Tibial artery (tissue), 4 donors: Measurements from ENCODE around the gene PRKAG1.

ENCODE experiments used
- DNase-seq, 2 donors: peaks; one replicate each; pipeline ENCODE4 v3.0.0-alpha.2; 2019
- H3K27ac ChIP-seq, 2 donors: fragments of 200-600 bp; sonication (generic) in 1 of 2; 1 replicate in 1 of 2; 2 replicates in 1 of 2; pipeline ENCODE4 v1.5.1; 2018 to 2019; ENCODE audit warnings: mild to moderate bottlenecking in 1 of 2
- H3K27me3 ChIP-seq, 2 donors: fragments of 200-600 bp; sonication (generic) in 1 of 2; one replicate each; pipeline versions ENCODE4 v1.5.1 to v1.6.0; 2016 to 2019
- H3K36me3 ChIP-seq, 3 donors: fragments of 200-600 bp; sonication (generic) in 2 of 3; one replicate each; pipeline ENCODE4 v1.5.1; 2016 to 2019; ENCODE audit warnings: mild to moderate bottlenecking in 2 of 3
- H3K4me1 ChIP-seq, 4 donors: fragments of 200-600 bp; sonication (generic) in 2 of 4; 1 replicate in 3 of 4; 2 replicates in 1 of 4; pipeline ENCODE4 v1.5.1; 2016 to 2019
- H3K4me3 ChIP-seq, 2 donors: fragments of 200-600 bp; sonication (generic) in 1 of 2; 1 replicate in 1 of 2; 2 replicates in 1 of 2; pipeline ENCODE4 v1.5.1; 2018 to 2019; ENCODE audit warnings: mild to moderate bottlenecking in 2 of 2
- H3K9me3 ChIP-seq, 3 donors: fragments of 200-600 bp; sonication (generic) in 1 of 3; one replicate each; pipeline ENCODE4 v1.5.1; 2016 to 2019
- CTCF ChIP-seq, 2 experiments: fragments of 200-600 bp in 1 of 2; fragments of 450-650 bp in 1 of 2; IDR thresholded peaks; one replicate each; pipeline ENCODE4 v1.5.1; 2017 to 2019; ENCODE audit warnings: antibody characterized with exemption in 2 of 2, mild to moderate bottlenecking in 1 of 2, moderate library complexity in 1 of 2
- intact Hi-C: fragments of 100-400 bp; cut with DNase I; formaldehyde crosslinking; loops from one replicate; pipeline ENCODE4 v1.15.0; 2023; ENCODE audit warnings: low total_unique reads

The PRKAG1 gene

GRCh38 chr12:48958049-48958388 is 60.6 kb downstream of the PRKAG1 start:
- Histone ChIP-seq H3K27me3 (peaks cover 0 to 3% of the 10 kb centered on the region in 2 donors), H3K4me3 (peak overlapping the region; percentile 83 to 100), H3K27ac (peak overlapping the region in 1 of 2 donors; percentile 82), H3K4me1 (peaks cover 0 to 19% (median 11%) of the 10 kb centered on the region in 4 donors), H3K9me3 (no peaks in the 10 kb centered on the region), H3K36me3 (peaks cover 0 to 3% (median 0%) of the 10 kb centered on the region in 3 donors)
- intact Hi-C loops, result no loop called here
- TF ChIP-seq CTCF (IDR thresholded peaks at IDR 0.05), result no peak
- no peak for DNase-seq

- intact Hi-C loops, result no loop called here
- Histone ChIP-seq H3K4me3 (peak within 1 kb of the TSS; percentile 83 to 100), H3K36me3 (peaks cover 0 to 9% (median 0%) of the 10 kb centered on the region in 3 donors), H3K27ac (peak within 1 kb of the TSS; percentile 82 to 86), H3K4me1 (peaks cover 0 to 19% (median 11%) of the 10 kb centered on the region in 4 donors), H3K9me3 (no peaks in the 10 kb centered on the region), H3K27me3 (peaks cover 0 to 3% of the 10 kb centered on the region in 2 donors)
- no peak for TF ChIP-seq CTCF (IDR thresholded peaks at IDR 0.05)
- peak; percentile 91 to 96 for DNase-seq
Observed at GRCh38 chr12:48957141-48958048, 61.2 kb downstream of the PRKAG1 start, which contains the start of gene ARF3. Gene ARF3, minus strand, starts transcription at chr12:48957487. Its CDS starts 16,392 bp downstream, at chr12:48941095.

- Histone ChIP-seq H3K27me3 (peaks cover 0 to 3% of the 10 kb centered on the region in 2 donors), H3K27ac (peak overlapping the region; percentile 82 to 86), H3K4me3 (peak overlapping the region; percentile 83 to 100), H3K9me3 (no peaks in the 10 kb centered on the region), H3K4me1 (peaks cover 0 to 19% (median 11%) of the 10 kb centered on the region in 4 donors), H3K36me3 (peaks cover 0 to 9% (median 0%) of the 10 kb centered on the region in 3 donors)
- peak; percentile 90 to 93 for DNase-seq
- intact Hi-C loops, result no loop called here
- TF ChIP-seq CTCF (IDR thresholded peaks at IDR 0.05), result no peak
Observed at GRCh38 chr12:48956279-48957140, 62.1 kb downstream of the PRKAG1 start.

GRCh38 chr12:48954841-48955501 is 63.6 kb downstream of the PRKAG1 start:
- Histone ChIP-seq H3K4me1 (peaks cover 0 to 19% (median 11%) of the 10 kb centered on the region in 4 donors), H3K4me3 (no peak overlapping the region)

More at GRCh38 chr12:48954841-48955501, 63.6 kb downstream of the PRKAG1 start:
- Histone ChIP-seq H3K27ac (no peak overlapping the region), H3K9me3 (no peaks in the 10 kb centered on the region), H3K36me3 (peaks cover 0 to 9% (median 0%) of the 10 kb centered on the region in 3 donors), H3K27me3 (no peaks in the 10 kb centered on the region)
- intact Hi-C loops, result no loop called here
- no peak for DNase-seq
- no peak for TF ChIP-seq CTCF (IDR thresholded peaks at IDR 0.05)
